GM13977 (cell line): ENCODE measurements around the gene ACSS1.
A peak's percentile ranks its signal among the peaks of the same experiment; 100 is the strongest.

Source experiments
- DNase-seq: peaks from one replicate; pipeline ENCODE4 v3.0.0; 2012; ENCODE audit warnings: low spot score
- CTCF ChIP-seq: IDR thresholded peaks from 2 replicates; pipeline ENCODE4 v1.5.1; 2012; ENCODE audit warnings: mild to moderate bottlenecking, control low read depth; ENCODE audit not compliant: insufficient read depth; ENCODE audit errors: extremely low read depth, missing control alignments
- in situ Hi-C: fragments of 300-500 bp; cut with MboI; formaldehyde crosslinking; loops from one replicate; pipeline ENCODE4 v1.12.0; 2022; ENCODE audit warnings: low sequenced_read_pairs, low pct_unique_long_range_greater_than_20kb, mixed read lengths, inconsistent platforms; ENCODE audit not compliant: unreplicated experiment

Gene ACSS1

GRCh38 chr20:25054995-25055629, 2.8 kb downstream of the ACSS1 start:
- no peak for TF ChIP-seq CTCF
- in situ Hi-C loops, result no loop called here
- DNase-seq, result no peak

GRCh38 chr20:25054096-25054820, 3.7 kb downstream of the ACSS1 start:
- no peak for TF ChIP-seq CTCF
- in situ Hi-C loops, result no loop called here
- DNase-seq, result no peak

- TF ChIP-seq CTCF, result no peak
- no peak for DNase-seq
- in situ Hi-C loops, result no loop called here
Measured at GRCh38 chr20:25053255-25054031, 4.5 kb downstream of the ACSS1 start.

- no peak for TF ChIP-seq CTCF
- DNase-seq, result peak; percentile 71
- in situ Hi-C loops, result no loop called here
Measured at GRCh38 chr20:25052255-25053194, 5.4 kb downstream of the ACSS1 start.

- DNase-seq, result no peak
- in situ Hi-C loops, result no loop called here
- no peak for TF ChIP-seq CTCF
Measured at GRCh38 chr20:25051386-25052155, 6.4 kb downstream of the ACSS1 start.
